ENCODE data around the gene DLG5. TPM values are rescaled to one million over a fixed set of nuclear protein-coding genes. Genes with fewer than 3 reads are reported as not detected.

The DLG5 gene
- total and polyA plus RNA-seq, 10 of the 15 experiments (the other 5 are each of a cell fraction or from before 2014, with no cell fraction given) = 0.18 to 6.6 (median 2.7) TPM

GRCh38 chr10:77821551-77821950 is 105.0 kb downstream of the DLG5 start:
- CTCF ChIA-PET = interaction anchor here (1.3 kb wide), 1 partner anchor 65 kb away, joined by 4 read pairs; no protein-coding TSS in a partner anchor
- 58% methylated on average over 12 of the region's 12 CpGs for WGBS (ENCODE audit: insufficient coverage, insufficient replicate concordance, low lambda C conversion rate, missing lambda C conversion rate)
- TF ChIP-seq CBFB (IDR thresholded peaks at IDR 0.05; ENCODE audit: low read depth) (no peak), NRF1 (conservative IDR thresholded peaks at IDR 0.05; ENCODE audit: low read depth, low read length) (no peak), SUPT20H (IDR thresholded peaks at IDR 0.05; ENCODE audit: borderline replicate concordance, control insufficient read depth, low read depth, low read length) (no peak), NFYB (IDR thresholded peaks at IDR 0.05; ENCODE audit: insufficient read depth, low read depth, low read length) (no peak), IKZF1 (conservative IDR thresholded peaks at IDR 0.05) (no peak), POLR2A (IDR thresholded peaks at IDR 0.05; ENCODE audit: low read depth, low read length) (no peak), TAF1 (IDR thresholded peaks at IDR 0.05; ENCODE audit: borderline replicate concordance, low read depth, low read length) (no peak), NBN (IDR thresholded peaks at IDR 0.05) (no peak), IKZF2 (IDR thresholded peaks at IDR 0.05) (no peak), CREM (IDR thresholded peaks at IDR 0.05; ENCODE audit: low read depth) (no peak), CBX3 (IDR thresholded peaks at IDR 0.05; ENCODE audit: borderline replicate concordance, low read depth) (no peak), ZNF687 (IDR thresholded peaks at IDR 0.05) (no peak), RFX5 (IDR thresholded peaks at IDR 0.05; ENCODE audit: low read depth, low read length) (no peak), ATF2 (IDR thresholded peaks at IDR 0.05; ENCODE audit: low read length) (no peak)
- TF ChIP-seq, protein P1, sequence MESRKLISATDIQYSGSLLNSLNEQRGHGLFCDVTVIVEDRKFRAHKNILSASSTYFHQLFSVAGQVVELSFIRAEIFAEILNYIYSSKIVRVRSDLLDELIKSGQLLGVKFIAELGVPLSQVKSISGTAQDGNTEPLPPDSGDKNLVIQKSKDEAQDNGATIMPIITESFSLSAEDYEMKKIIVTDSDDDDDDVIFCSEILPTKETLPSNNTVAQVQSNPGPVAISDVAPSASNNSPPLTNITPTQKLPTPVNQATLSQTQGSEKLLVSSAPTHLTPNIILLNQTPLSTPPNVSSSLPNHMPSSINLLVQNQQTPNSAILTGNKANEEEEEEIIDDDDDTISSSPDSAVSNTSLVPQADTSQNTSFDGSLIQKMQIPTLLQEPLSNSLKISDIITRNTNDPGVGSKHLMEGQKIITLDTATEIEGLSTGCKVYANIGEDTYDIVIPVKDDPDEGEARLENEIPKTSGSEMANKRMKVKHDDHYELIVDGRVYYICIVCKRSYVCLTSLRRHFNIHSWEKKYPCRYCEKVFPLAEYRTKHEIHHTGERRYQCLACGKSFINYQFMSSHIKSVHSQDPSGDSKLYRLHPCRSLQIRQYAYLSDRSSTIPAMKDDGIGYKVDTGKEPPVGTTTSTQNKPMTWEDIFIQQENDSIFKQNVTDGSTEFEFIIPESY (IDR thresholded peaks at IDR 0.05) = no peak
- TF ChIP-seq, protein P2, sequence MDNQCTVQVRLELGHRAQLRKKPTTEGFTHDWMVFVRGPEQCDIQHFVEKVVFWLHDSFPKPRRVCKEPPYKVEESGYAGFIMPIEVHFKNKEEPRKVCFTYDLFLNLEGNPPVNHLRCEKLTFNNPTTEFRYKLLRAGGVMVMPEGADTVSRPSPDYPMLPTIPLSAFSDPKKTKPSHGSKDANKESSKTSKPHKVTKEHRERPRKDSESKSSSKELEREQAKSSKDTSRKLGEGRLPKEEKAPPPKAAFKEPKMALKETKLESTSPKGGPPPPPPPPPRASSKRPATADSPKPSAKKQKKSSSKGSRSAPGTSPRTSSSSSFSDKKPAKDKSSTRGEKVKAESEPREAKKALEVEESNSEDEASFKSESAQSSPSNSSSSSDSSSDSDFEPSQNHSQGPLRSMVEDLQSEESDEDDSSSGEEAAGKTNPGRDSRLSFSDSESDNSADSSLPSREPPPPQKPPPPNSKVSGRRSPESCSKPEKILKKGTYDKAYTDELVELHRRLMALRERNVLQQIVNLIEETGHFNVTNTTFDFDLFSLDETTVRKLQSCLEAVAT (IDR thresholded peaks at IDR 0.05) = no peak
- TF ChIP-seq, protein P3, sequence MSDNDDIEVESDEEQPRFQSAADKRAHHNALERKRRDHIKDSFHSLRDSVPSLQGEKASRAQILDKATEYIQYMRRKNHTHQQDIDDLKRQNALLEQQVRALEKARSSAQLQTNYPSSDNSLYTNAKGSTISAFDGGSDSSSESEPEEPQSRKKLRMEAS (IDR thresholded peaks at IDR 0.05; ENCODE audit: low read depth, low read length) = no peak

More at GRCh38 chr10:77821551-77821950, 105.0 kb downstream of the DLG5 start:
- in situ Hi-C loops (cut with MboI) = no loop called here
- DNase-seq (ENCODE audit: low read depth, low spot score) (no peak), FAIRE-seq (no peak), ATAC-seq (no peak)
- BruUV-seq (replicated peaks) = no TSS peak
- Histone ChIP-seq H3K9me3 (replicated peaks; ENCODE audit: control insufficient read depth, insufficient read depth, low read length) (no peaks in the 10 kb centered on the region), H3K4me3 (no peak overlapping the region), H3K27ac (ENCODE audit: control insufficient read depth, insufficient read depth) (no peak overlapping the region), H3K27me3 (replicated peaks in 1 of 2; ENCODE audit: control insufficient read depth in 2 of 2, insufficient read depth in 2 of 2, low read length in 1 of 2) (no peaks in the 10 kb centered on the region), H3K36me3 (ENCODE audit: control insufficient read depth in 2 of 2, insufficient read depth in 2 of 2, low read length in 1 of 2) (peaks cover 0 to 4% of the 10 kb centered on the region in 2 experiments; a peak in 2 of 4 replicates), H3K4me1 (ENCODE audit: control insufficient read depth, insufficient read depth, low read length) (no peaks in the 10 kb centered on the region), H3K9ac (ENCODE audit: control insufficient read depth, insufficient read depth, low read length) (no peak overlapping the region), H2AFZ (ENCODE audit: control insufficient read depth, low read depth, low read length) (no peak overlapping the region), H3K4me2 (ENCODE audit: control insufficient read depth, insufficient read depth) (no peak overlapping the region), H4K20me1 (ENCODE audit: control insufficient read depth, insufficient read depth) (no peaks in the 10 kb centered on the region), H3K79me2 (ENCODE audit: control insufficient read depth, insufficient read depth, low read length) (no peaks in the 10 kb centered on the region)
- intact Hi-C loops (cut with micrococcal nuclease; ENCODE audit: unreplicated experiment) = no loop called here
- RAD21 ChIA-PET (ENCODE audit: unreplicated experiment) = no interaction called here
- POLR2A ChIA-PET = no interaction called here
- SMC1A ChIA-PET (ENCODE audit: uncharacterized antibody, unreplicated experiment) = interaction anchor here (0.5 kb wide), 1 partner anchor 33 kb away, joined by 3 read pairs; no protein-coding TSS in a partner anchor
